ENCODE measurements around the gene ADCK1.

GRCh38 chr14:77892381-77892871 lies 92.5 kb downstream of the ADCK1 start:
- TF ChIP-seq CTCF (conservative IDR thresholded peaks at IDR 0.05) (no peak), ZFX (IDR thresholded peaks at IDR 0.05) (no peak)

All from C4-2B (cell line).